Posterior cingulate gyrus (tissue), 11 donors: ENCODE results near the gene CUX1.
"Not testable (repeated sequence)": the region's sequence is repeated elsewhere in the genome, so short reads cannot be mapped to it uniquely, and the experiment has no call there.

Experiments
- DNase-seq, 10 donors: peaks; one replicate each; pipeline versions ENCODE4 v3.0.0 to v3.0.0-alpha.2; 2020 to 2021; ENCODE audit warnings: mixed read lengths in 3 of 10
- intact Hi-C: fragments of 100-400 bp; cut with DNase I; formaldehyde crosslinking; loops from one replicate; pipeline ENCODE4 v1.15.1; 2023

Gene CUX1

DNA sequence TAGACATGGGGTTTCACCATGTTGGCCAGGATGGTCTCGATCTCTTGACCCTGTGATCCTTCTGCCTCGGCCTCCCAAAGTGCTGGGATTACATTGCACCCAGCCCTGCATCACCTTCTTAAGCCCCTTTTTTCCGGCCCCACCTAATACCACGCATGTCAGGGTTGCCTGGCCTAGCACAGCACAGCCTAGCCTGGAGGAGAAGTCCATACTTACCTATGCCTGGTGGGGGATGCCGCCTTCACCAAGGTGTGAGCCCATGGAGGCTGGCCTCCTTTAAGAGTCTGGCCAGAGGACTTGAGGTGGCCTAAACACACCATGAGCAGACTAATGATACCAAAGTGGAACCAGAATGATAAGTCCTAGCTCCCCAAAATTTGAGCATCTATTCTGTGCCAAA is 22.0 kb upstream of the CUX1 start:
- peak in 2 of 10 donors; percentile 41 to 54 for DNase-seq
- intact Hi-C loops = no loop called here

DNA sequence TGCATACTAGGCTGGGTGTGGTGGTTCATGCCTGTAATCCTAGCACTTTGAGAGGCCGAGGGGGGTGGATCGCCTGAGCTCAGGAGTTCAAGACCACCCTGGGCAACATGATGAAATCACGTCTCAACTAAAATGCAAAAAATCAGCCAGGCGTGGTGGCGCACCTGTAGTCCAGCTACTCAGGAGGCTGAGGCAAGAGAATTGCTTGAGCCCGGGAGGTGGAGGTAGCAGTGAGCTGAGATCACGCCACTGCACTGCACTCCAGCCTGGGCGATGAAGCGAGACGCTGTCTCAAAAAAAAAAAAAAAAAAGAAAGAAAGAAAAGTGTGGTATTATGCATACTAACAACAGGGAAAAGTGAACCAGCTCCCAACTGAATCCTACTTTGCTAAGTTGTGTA is 19.3 kb upstream of the CUX1 start:
- intact Hi-C loops = not testable (repeated sequence)

DNA sequence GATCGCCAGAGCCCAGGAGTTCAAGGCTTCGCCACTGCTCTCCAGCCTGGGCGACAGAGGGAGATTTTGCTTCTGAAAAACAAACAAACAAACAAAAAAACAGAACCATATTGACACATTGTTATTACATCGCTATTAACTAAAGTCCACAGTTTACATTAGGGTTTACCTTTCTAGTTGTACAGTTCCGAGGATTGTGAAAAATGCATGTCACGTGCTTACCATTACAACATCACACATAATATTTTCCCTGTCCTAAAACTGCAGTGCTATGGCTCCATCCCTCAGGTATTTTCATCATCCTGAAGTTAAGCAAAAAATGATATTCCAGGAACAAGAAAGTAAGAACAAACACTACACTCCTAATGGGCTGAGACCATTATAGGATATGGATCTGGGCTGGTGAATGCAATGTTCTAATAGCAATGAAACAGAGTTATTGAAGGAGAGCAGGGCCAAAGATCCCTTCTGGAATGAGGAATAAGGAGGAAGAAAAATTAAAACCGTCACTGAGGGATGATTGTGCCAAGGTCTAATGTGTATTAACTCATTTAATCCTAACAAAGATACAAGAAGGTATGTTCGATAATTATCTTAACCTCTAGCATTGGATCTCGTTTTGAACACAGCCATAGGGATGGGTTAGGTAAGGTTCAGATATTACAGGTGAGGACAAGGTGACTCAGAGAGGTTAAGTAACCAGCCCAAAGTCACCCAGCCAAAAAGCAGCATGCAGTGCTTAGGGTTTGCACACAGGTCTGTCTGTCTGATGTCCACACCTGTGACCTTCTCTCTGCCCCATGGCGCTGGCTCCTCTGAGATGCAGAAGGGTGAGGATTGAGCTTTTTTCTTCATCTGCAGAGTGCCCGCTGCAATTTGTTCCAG is 14.0 kb upstream of the CUX1 start:
- intact Hi-C loops = no loop called here
- peak in 2 of 10 donors; percentile 24 to 50 for DNase-seq

More for the DNA sequence above, 19.3 kb upstream of the CUX1 start:
- peak in 2 of 10 donors; percentile 16 to 17 for DNase-seq

DNA sequence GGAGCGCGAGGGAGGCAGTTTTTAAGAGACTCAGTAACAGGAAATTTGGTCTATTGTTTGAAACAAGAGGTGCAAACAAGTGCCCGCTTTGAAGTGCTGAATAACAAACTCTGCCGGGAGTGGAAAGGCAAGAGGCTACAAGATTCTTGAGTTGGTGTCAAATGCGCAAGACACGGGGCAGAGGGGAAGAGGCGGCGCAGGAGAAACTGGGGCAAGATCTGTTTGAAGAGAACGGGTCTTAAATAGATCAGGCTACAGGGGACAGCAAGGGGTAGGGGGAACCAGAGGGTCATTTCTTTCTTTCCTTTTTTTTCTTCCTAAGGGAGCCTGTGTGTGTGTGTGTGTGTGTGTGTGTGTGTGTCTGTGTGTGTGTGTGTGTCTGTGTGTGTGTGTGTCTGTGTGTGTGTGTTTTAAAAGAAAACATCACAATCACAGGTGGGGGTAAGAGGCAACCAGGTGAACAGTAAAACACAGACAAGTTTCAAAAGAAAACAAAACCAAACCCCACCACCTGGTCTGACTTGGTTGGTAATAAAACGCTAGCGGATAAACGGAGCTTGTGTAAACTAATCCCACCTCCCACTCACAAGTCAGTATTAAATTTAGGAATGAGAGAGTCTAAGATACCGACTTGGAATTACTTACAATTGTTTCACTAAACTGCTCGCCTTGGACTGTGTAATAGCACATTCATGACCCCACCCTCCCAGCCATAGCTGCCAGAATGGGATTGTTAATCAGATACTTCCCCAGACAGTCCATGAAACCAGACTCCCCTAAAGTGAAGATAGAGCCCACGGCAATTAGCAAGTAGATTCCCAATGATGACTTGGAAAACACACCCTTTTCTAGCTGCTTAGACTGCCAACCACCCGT is 13.1 kb upstream of the CUX1 start:
- intact Hi-C loops = no loop called here
- peak in 2 of 10 donors; percentile 16 to 20 for DNase-seq

DNA sequence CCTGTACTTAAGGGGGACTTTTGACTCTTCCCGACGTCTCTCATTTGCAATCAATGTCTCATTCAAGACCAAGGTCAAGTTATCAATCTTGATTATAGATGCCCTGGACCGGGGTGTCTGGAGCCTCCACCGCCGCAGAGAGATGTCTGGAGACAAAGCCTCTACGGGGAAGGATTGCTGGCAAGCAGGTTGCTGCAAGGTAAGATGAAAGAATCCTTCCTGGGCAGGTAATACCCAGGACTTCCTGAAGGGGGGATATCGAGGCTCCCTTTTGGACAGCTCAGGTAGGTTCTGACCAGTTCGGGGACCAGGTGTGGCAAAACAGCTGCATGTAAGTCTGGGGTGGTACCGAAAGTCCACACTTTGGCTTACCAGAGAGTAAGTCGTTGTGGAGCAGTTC is 12.5 kb upstream of the CUX1 start:
- intact Hi-C loops = no loop called here
- peak in 1 of 10 donors; percentile 22 for DNase-seq

DNA sequence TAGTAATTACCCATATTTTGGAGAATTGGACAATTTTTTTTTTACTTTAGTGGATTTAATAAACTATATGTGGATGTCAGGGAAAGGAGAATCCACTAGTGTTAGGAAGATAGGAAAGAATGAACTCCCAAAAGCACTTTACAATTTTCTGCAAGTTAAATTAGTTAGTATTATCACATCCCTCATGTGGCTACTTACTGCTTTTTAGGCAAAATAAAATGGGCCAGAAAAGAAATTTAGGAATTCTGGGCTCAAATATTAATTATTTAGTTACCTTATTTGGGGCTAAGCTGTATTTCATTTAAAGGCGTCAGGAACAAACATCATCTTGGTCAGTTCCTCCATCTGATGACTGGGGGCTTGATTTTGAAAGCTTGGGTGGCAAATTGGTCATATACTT is 4.8 kb upstream of the CUX1 start:
- intact Hi-C loops = no loop called here
- DNase-seq = no peak

DNA sequence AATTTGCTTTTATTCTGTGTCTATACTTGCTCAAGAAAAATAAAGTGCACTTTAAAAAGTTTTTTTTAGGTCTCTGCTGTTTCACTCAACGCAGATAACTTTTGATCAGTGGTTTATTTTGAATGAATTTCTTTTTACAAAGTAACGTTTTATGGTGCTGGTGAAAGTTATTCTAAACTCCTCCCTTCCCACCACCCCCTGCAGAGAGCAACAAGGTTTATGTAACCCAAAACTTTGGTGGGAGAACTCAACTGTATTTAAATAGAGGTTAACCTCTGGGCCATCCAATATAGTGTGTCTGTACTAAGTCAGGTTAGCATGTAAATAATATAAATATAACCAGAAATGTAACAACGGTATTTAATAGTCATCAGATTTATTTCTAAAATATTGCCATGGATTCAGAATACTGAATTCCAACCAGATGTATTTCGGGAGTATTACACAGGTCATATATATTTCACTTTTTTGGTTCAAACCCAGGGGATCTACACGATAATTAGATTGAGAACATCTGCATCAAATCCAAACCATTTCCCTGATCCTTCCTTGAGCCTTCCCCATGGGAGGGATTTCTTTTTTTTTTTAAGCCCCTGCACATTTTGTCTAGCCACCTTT is 3.9 kb upstream of the CUX1 start:
- DNase-seq = no peak
- intact Hi-C loops = loop anchor here (2.0 kb wide), 1 partner anchor 125 kb away; no protein-coding TSS in a partner anchor

DNA sequence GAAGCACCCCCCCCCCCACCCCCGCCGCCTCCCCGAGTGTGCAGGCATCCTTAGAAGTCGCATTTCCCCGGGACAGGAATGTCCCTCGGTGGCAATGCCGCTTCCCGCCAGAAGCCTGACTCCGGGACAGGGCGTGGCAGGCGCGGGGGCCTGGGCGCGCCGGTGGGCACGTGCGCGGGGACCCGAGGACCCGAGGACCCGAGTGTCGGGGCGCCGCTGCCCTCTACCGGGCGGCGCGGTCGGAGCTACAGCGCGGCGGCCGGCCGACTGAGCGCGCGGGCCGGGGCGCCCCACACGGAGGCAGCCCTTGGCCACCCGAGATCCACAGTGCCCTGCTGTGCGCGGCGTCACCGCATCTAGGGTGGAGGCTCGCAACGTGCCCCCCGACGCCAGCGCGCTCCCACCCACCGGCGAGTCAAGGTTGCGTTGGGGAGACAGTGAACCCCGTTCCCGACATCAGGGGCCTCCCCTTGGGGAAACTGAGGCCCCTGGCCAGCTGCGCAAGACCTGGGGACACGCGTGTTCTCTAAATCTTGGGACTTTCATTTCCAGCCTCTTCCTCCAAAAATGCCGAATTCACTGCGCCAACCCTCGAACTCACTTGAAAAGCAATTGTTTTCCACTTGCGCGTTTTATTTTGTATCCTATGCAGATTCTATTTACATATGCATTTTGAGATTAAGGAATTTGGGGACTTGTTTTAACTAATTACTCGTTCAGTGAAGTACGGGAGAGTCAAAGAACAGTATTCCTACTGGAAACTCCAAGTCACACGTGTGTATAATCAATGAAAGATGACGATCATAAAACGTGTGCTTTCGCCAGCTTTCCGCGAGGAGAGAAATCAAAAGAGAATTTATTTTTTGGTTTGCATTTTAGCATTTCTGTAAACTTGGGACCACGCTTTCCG is 3.1 kb upstream of the CUX1 start:
- intact Hi-C loops = loop anchor here (2.0 kb wide), 1 partner anchor 126 kb away; no protein-coding TSS in a partner anchor
- peak in 9 of 10 donors; percentile 19 to 92 (median 42) for DNase-seq

DNA sequence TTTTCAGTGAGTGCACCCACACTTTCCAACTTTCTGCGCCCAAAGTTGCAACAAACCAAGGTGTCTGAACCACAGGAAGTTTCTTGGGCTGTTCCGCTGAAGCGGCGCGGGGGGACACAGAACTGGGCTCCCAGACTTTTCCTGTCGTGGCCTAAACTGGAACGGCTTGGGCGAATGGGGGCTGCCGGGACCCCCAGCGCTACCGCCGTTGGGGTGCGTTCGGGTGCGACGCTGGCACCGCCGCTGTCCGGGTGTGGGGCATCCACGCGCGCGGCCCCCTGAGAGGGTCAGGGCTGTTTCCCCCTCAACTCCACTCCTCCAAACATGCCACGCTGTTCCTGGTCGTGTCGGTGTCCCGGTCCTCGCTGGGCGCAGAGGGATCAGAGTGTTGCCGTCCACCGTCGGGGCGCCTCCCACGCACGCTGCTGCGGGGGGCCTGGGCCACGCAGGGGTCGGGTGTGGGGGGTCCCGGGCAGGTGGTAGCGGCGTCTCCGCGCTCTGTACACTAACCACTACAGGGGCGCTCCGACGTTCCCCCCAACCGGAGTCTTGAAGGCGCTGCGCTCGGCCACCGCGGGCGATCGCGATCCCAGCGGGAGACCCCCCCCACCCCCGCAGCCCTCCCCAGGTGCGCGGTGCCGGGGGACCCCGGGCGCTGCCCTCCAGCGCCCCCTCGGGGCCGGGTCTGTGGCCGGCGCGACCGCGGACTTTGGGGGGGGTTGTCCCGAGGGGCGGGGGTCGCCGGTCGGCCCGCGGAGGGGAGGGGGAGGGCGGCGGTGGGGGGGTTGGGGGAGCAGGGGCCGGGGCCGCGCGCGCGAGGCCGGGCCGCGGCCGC is 2.2 kb upstream of the CUX1 start:
- intact Hi-C loops = loop anchor here (2.0 kb wide), 1 partner anchor 126 kb away; no protein-coding TSS in a partner anchor
- DNase-seq = peak in 6 of 10 donors; percentile 37 to 90 (median 72)

DNA sequence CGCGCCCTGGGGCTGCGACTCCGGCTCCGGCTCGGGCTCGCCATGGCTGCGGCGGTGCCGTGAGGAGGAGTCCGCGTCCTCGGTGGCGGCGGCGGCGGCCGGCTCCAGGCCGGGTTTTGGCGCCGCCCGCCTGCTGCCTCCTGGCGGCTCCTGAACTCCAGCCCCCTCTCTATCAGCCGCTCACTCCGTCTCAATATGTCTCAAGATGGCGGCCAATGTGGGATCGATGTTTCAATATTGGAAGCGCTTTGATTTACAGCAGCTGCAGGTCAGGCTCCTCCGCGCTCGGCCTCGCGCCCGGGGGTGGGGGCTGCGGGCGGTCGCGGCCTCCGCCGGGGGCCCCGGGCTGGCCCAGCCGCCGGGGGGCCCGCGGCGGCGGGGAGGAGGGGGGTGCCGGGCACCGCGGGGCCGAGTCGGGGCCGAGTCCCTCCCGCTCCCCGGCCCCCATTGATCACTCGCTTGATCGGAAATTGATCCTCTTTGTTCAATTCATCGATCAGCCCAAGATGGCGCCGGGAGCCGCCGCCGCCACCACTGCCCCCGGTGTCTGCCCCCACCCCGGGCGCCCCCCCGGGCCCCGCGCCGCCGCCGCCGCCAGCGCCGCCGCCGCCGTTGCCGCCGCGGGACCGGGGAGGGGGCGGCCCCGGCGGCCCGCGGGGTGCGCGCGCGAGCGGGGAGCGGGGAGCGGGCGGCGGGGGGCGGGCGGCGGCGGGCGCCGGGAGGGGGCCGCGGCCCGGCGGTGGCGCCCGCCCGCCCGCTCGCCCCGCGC is 1.4 kb upstream of the CUX1 start:
- peak; percentile 42 to 93 (median 54) for DNase-seq
- intact Hi-C loops = loop anchor here (2.0 kb wide), 2 partner anchors 127 to 421 kb away; no protein-coding TSS in a partner anchor

DNA sequence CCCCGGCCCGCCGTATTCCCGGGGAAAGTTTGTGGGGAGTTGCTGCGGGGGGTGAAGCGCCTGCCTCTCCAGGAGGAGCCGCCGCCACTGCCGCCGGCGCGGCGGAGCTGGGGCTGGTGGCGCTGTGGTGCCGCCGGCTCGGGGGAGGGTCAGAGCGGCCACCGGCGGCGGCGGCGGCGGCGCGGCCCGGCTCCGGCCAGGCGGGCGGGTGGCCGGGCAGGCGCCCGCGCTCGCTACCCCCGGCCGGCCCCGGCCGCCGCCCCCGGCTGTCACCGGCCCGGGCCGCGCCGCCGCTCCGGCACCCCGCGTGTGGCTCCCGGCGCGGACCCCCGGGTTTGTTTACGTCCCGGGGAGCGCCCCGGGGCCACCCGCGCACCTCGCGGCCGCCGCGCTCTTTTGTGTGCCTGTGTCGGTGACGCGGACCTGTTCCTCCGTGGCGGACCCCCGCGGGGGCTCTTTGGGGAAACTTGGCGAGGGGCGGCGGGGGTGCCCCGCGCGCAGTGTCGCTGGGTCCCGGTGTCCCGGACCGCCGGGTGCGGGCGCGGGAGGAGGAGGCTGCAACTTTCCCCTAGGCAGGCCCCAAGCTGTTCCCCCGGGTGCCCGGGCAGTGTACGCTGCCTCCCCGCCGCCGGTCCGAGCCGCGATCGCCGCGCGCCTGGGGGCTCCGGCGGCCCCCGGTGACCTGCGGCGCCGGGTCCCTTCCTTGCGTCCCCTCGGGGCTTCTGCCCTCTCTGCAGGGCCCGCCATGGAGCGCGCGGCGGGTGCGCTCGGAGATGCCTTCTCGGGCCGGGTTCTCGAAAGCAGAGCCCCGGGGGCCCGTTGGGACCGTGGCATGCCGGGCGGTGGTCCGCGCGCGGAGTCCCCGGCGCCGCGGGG is 593 bp upstream of the CUX1 start:
- DNase-seq = peak in 7 of 10 donors; percentile 30 to 95 (median 51)
- intact Hi-C loops = loop anchor here (2.0 kb wide), 1 partner anchor 420 kb away; no protein-coding TSS in a partner anchor

DNA sequence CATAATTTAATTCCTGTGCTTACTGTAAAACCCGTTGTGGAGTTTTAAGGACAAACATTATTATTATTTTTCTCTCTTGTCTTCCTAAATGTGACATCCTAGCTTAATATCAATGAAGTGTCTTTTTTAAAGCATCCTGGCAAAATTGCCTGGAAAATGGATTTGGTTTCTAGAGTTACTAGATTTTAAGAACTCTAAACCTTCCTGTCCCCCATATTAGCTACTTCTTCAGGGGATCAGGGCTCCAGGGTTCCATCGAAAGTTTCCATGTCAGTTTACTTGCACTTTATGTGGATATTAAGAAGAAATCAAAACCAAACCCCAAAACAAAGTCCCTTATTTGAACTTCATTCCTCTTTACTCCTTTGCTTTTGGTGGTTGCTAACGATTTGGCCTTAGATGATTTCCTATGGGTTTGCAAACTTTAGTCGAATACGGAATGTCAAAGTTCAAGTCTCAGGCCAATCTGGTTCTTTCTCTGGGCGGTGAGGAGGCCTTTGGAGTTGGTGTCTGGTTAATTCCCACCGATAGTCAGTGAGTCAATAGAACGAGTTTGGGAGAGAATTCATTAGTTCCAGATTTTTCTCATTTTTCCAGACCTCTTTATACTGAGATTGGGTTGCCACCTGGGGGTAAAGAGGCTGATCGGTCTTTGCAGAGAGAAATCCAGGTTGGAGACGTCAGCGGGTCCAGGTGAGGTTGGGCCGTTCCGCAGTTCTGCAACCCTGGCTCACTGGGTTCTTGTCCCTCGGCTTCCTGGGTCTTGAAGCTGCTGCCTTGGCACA is 1.1 kb downstream of the CUX1 start:
- DNase-seq = peak in 1 of 10 donors; percentile 77
- intact Hi-C loops = no loop called here

DNA sequence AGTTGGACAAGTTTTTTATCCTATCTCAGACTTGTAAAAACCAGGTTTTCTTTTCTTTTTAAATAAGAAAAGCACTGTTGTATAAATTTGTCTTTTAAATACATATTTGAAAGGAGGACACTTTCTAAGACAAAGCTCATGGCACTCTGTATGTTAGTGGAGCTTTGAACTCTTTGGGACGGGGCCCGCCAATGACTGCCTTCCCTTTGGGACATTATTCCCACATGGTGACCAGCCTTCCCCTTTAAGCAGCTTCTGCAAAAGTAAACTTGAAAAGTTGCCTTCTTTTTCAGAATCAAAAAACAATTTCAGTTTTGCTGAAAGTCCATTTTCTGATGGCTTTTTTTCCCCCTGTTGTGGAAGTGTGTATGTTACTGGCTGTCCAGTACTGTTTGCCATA is 1.8 kb downstream of the CUX1 start:
- peak in 1 of 10 donors; percentile 18 for DNase-seq
- intact Hi-C loops = no loop called here

DNA sequence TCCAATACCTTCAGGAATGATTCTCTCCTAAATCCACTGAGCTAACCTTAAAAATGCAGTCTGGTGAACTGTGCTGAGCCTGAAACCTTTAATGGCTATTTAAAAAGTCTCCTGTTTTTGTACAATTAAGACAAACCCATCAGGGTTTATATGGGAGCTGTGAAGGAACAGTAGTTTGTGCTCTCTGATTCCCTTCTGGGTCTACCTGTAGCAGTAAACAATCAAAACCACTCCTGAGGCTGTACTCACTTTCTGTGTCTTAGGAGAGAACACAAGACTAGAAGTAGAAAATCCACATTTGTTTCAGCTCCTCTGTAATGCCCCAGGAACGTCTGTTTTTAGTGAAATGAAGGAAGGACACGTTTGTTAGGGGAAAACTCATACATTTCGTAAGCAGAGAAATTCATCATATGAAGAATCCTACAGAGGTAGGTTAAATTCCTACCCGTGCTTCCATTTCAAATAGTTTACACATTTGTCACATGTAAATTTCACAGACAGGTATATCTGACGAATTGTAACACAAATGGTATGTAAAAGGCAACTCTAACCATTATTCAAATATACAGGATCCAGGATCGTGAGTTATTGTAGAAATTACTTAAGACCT is 2.6 kb downstream of the CUX1 start:
- no peak for DNase-seq
- intact Hi-C loops = no loop called here

DNA sequence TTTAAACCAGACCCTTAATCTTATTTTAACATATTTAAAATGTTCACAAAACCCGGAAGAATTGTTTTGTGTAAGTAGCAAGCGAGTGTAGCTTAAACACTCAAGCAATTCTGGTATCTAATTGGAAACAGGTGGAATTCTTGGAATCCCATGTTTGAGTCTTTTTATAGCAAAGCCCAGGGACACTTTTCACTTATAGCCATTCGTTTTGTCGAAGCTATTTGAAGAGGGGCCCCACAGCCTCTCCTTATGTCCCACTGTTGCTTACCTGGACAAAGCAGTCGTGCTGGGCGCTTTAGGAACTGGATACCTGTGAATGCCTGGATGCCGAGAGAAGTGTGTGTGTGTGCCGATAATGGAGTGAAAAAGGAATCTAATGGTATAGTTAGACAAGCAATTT is 3.3 kb downstream of the CUX1 start:
- peak in 1 of 10 donors; percentile 3 for DNase-seq
- intact Hi-C loops = no loop called here

DNA sequence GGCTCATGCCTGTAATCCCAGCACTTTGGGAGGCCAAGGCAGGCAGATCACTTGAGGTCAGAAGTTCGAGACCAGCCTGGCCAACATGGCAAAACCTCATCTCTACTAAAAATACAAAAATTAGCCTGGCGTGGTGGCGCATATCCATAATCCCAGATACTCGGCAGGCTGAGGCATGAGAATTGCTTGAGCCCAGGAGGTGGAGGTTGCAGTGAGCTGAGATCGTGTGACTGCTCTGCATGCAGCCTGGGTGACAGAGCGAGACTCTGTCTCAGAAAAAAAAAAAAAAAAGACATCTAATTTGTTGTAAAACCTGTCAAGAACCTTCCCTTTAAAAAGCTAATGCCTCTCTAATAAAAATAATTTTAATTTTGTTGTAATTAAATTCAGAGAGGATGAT is 5.2 kb downstream of the CUX1 start:
- intact Hi-C loops = not testable (repeated sequence)
- peak in 1 of 10 donors; percentile 22 for DNase-seq
